Activated CD8-positive, alpha-beta memory T cell treated with anti-CD3 and anti-CD28 coated beads, Interleukin-2, amount 50 U/mL, for 48 hours (primary cell): ENCODE measurements around the gene TRIM49.
"Not testable (repeated sequence)": the region's sequence is repeated elsewhere in the genome, so short reads cannot be mapped to it uniquely, and the experiment has no call there.

ENCODE experiments used
- DNase-seq: peaks from one replicate; pipeline ENCODE4 v3.0.0-alpha.2; 2020

TRIM49 gene, protein sequence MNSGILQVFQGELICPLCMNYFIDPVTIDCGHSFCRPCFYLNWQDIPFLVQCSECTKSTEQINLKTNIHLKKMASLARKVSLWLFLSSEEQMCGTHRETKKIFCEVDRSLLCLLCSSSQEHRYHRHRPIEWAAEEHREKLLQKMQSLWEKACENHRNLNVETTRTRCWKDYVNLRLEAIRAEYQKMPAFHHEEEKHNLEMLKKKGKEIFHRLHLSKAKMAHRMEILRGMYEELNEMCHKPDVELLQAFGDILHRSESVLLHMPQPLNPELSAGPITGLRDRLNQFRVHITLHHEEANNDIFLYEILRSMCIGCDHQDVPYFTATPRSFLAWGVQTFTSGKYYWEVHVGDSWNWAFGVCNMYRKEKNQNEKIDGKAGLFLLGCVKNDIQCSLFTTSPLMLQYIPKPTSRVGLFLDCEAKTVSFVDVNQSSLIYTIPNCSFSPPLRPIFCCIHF

GRCh38 chr11:89808475-89808874 is at the start of gene TRIM49:
TSS of gene TRIM49 (minus strand) at chr11:89808575. CDS start at chr11:89804469, 4,106 bp downstream.
- not testable (repeated sequence) for DNase-seq

DNA sequence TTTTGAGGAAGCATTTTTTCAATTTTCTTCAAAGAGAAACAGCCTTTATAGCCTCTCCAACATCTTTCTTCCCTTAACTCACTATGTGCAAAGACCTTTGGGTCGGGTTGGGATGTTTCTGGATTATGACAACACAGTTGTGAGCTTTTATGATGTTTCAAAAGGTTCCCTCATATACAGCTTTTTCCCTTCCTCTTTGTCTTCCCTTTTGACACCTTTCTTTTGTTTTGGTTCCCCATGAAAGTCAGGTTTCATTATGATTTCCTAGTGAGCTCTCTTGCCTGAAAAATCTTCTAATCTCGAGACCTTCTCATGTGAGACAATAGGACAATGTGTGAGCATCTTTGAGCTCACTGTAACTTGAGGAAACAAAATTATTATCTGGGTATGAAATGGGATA is 18.3 kb upstream of the TRIM49 start:
- not testable (repeated sequence) for DNase-seq

- DNase-seq, result not testable (repeated sequence)
These were observed 11.6 kb upstream of the TRIM49 start for GRCh38 chr11:89820008-89820407.

DNA sequence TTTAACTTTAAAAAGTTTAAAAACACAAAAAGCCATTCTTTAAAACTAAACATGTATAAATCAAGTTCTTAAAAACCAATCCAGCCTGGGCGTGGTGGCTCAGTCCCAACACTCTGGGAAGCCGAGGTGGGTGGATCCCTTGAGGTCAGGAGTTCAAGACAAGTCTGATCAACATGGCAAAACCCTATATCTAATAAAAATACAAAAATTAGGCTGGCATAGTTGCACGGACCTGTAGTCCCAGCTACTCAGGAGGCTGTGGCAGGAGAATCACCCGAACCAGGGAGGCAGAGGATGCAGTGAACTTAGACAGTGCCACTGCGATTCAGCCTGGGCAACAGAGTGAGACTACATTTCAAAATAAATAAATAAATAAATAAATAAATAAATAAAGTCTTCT is 5.2 kb upstream of the TRIM49 start:
- not testable (repeated sequence) for DNase-seq

DNA sequence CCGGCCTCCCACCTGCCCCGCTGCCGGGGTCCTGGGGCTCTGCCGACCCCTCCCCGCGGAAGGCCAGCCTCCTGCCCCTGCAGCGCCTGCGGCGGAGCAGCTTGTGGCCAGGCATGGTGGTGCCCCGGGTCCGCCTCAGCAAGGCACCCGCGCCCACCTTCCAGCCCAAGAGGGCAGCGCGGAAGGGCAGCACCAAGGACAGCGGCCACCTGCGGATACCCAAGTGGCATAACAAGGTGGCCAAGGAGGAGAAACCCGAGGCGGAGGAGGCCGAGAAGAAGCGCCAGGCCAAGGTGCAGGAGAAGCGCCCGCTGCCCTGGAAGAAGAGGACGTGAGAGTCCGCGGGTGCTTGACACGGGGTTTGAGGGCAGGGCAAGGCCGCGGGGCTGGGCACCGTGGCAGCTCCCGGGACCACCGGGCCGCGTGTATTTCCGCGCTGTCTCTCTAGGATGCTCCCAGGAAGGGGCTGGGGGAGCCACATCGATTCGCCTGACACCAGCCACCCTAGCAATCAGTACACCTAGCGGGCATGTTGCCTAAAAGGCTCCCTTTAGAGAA is 20.8 kb downstream of the TRIM49 start:
- not testable (repeated sequence) for DNase-seq

DNA sequence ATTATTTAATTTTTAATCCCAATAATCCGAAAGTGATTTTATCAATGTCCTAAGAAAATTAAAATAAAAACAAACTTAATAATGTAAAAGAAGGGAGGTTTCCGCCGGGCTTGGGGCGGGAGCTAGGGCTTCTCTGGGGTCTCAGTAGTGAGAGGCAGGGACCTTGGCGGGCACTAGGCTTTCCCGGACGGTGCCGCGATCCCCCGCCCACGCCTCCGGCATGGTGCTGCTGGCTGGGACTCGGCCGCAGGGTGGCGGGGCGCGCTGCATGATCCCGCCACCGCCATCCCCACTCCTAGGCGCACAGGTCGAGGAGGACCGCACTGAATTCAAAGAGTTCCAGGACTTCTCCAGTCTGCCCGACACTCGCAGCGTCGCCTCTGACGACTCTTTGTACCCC is 22.6 kb downstream of the TRIM49 start:
- not testable (repeated sequence) for DNase-seq

DNA sequence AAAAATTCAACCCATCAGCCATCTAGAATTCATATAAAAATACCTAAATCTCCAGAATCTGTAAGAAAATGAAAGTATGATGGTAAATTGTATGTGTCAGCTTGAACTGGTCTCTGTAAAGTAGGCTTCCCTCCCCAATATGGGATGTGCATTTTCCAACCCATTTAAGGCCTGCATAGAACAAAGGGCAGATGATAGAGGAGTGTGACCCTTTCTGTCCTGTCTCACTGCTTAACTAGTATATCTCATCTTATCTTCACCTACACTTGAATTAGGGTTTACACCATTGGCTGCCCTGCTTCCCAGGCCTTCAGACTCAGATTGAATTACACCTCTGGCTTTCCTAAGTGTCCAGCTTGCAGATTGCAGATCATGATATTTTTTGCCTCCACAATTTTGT is 57.6 kb downstream of the TRIM49 start:
- not testable (repeated sequence) for DNase-seq
